Measurements from ENCODE around the gene SMYD1.

SMYD1 gene

DNA sequence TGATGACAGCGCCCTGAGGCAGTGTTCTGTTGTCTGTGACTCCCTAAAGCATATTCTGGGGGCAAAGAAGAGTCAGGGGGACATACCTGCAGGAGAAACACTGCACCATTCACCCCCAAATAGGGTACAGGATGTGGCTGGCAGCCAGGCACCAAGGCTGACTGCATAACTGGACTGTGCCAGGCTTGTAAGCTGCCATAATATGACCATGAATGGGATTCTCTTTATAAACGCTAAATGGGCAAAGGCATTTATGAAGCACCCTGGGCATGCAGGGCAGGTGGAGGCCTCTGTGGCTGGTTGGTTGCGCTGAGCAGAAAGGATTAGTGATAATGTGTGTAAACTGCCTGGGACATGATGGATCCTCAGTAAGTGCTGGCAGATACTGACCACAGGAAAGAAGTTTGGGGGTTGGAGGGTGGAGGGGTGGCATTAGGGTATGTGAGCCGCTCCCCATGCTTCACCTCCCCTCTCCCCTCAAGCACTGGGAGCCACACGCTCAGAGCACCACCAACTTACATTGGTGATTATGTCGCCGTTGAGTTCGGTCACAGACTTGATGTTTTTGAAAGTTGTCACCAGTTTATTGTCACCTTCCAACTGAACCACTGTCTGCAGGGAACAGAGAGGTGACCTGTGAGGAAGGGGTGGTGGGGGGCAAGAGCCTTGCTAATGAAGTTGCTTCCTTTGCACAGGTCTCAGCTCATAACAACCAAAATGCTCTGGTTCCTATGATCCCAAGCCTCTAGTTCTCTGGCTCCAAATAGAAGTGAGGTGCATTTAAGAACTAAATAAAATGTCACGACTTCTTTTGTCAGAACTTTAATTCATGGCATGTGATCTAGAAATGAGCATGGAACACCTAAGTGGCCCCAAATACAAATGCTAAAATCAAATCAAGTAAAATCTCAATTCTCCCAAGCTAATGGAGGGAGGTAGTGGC lies 56.6 kb downstream of the SMYD1 start:
- DNase-seq, result no peak

DNA sequence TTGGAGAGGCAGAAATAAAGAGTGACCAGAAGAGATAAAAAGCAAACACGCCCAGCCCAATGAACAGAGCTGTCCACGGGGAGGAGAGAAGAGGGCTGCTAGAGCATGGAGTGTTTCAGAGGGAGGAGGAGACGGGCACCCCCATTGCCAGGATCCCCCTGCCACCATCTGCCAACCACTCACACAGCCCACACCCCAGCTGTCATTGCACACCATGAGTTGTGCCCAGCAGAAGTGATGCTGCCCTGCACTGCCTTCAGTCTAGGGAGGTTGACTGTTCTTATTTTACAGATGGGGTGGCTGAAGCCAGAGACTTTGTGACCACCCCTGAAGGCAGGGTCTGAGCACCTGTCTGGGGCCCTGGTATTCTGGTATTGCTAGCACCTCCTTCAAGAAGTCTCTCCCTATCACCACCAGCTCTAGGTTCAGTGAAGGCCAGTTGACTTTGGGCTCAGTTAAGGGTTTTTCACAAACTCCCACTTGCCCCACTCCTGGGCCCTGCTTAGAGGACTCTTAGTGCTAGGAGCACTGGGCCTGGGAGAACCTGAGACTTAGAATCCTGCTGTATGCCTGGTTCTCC lies 57.8 kb downstream of the SMYD1 start:
- no peak for DNase-seq

DNA sequence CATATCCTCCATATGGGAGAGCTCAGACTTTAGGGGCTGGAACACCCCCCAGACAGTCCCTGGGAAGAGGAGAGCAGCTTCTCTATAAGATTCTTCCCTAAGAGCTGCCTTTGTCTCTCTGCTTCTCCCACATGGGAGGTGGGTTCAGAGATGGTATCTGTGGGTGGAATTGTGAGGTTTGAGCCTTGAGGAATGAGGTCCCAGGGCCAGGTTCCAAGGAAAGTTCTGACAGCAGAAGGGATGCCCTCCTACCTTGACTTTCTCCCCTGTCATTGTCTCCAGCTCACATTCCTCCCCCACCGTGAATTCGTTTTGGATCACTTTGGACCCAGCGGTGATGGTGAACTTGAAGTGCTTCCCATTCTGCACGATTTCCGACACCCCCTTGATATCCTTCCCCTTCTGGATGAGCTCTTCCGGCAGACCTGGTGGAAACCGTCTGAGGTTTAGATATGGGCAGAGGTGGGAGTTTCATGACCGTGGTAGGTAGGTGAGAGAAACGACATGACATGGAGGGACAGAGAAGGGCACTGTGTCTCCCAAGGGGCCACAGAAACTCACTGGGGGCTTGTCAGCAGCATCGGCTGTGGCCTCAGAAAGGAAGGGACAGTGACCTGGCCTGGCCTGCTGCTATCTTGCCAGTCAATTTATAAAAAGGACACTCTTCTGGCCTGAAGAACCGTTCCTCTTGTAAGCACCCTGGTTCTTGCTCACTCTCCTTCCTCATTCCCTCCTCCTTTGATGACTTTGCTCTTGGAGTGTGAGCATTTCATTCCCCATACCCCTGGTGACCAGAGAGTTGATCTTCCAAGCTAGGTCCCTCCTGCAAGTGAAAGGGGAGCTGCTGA lies 58.5 kb downstream of the SMYD1 start:
- no peak for DNase-seq

DNA sequence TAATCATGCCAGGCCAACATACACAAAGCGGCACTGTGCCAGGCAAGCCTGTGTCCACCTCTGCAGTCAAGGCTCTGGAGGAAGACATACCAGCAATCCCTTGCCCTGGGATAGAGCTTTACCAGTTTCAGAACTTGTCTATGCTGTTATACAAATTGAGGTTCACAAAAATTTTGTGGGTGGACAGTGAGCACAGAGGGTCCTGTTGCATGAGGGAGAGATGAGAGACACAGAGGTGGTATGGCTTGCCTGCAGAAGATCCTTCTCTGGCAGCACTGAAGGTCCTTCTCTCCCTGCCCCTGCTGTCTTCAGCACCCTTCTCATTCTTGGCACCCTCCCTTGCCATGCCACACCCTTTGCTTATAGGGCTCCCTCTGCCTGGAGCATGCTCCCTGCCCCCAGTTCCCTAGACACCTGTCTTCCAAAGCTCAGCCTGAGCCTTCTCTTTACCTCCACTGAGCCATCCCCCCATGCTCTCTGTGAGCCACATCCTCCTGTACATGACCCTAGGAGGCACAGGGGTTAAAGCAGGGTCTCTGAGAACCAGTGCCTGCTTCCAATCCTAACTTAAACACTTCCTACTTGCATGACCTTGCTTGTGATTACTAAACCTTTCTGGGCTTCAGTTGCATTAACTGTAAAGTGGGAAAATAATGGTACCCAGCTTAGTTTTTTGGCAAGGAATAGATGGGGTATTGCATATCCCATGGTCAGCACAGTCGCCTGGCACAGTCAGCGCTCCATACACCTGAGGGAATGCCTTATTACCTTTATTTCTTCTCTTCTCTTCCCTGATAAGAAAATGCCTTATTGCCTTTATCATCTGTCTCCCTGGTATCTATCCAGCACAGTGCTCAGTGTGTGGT lies 59.4 kb downstream of the SMYD1 start:
- no peak for DNase-seq

DNA sequence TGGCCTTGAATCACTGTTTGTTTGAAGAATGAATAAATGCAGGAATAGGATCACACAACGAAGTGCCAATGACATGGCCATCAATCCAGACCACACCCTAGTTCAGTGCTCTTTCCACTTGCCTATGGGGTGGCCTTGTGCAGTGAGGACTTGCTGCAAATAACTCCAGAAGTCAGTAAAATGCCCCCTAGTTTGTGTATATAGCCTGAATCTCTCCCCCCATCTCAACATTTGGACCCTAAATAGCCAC lies 59.9 kb downstream of the SMYD1 start:
- DNase-seq, result no peak

DNA sequence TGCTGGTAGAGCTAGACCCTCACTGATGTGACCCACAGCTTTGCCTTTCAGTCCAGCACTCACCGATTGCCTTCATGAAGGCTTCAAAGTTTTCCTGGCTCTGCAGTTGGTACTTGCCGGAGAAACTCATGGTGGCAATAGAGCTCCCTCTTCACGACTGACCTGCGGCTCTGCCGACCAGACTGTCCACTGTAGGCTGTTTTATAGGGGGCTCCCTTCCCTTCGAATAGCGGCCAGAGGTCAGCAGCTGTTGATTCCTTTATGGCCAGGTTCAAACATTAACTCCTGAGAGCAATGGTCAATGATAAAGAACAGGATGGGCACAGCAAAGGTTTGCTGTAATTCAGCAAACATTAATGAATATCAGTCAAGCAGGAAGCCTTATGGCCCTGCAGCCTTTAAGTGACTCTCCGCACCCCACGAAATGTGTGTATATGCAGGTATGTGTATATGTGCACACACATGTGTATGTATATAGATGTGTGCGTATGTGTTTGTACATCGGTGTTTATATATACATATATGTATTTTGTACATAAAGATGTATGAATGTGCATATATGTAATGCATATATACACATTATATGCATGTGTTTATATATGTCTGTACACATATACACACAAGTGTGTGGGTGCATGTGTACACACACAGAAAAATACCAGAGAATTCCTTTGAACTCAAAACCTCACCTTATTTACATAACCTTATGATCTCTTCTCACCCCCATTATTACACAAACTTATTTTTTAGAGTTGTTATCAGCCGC lies 60.4 kb downstream of the SMYD1 start, which contains the start of gene FABP1:
Gene FABP1 (minus strand): TSS at position 175 of the 766 bp plus-strand sequence. CDS start 45 bp downstream, at position 130.
- no peak for DNase-seq

DNA sequence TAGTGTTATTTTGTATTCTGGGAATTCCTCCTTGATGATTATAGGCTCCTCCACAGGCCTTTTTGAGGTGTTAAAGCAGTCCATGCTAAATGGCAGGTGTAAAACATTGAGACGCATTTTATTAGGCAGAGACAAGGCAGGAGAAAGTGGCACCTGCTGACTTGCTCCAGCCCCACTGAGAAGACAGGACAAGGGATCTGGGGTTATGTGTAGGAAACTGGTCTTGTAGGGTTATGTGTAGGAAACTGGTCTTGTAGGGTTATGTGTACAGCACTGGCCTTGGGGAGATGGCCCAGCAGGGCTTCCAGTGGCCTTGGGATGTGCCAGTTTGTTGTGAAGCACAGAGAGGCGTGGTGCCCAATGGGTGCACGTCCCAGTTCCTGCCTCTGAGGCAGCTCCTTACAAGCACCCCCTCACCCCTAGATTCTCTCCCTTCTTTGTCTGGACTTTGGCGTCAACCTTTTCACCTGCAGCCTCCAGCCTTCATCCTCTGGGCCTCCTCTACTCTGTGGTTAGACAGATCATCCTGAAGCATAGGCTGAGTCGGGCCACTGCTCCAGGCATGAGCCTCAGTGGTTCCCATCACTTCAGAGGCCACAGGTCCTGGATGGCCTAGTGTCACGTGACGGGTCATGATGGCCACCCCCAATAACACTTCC lies 61.2 kb downstream of the SMYD1 start:
- no peak for DNase-seq

DNA sequence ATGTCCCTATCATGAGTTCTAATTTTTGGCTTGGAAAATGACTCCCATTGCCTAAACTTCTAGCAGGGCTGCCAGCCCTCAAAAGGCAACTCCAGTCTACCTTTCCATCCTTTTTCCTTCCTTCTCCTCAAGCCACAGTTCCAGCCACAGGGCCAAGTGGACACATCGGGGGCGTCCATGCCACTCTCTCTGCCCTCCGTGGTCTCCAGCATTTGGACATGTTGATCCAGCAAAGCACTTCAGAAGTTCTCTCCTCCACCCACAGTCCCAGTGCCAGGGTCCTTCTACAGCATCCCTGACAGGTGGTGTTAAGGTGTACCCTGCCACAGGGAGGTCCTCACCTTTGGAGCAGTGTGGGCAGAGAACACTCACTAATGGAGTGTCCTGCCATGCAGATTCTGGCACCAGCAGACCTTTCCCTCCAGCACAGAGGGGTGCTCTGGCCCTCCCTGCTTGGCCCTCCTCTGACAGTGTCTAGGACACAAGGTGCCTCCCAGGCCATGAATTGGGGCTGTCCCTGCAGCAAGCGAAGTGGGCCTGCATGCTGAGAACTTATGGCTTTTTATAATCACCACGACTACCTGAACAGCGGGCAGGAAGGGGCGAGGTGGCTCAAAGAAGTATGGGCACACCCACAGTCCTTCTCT lies 61.8 kb downstream of the SMYD1 start:
- no peak for DNase-seq

DNA sequence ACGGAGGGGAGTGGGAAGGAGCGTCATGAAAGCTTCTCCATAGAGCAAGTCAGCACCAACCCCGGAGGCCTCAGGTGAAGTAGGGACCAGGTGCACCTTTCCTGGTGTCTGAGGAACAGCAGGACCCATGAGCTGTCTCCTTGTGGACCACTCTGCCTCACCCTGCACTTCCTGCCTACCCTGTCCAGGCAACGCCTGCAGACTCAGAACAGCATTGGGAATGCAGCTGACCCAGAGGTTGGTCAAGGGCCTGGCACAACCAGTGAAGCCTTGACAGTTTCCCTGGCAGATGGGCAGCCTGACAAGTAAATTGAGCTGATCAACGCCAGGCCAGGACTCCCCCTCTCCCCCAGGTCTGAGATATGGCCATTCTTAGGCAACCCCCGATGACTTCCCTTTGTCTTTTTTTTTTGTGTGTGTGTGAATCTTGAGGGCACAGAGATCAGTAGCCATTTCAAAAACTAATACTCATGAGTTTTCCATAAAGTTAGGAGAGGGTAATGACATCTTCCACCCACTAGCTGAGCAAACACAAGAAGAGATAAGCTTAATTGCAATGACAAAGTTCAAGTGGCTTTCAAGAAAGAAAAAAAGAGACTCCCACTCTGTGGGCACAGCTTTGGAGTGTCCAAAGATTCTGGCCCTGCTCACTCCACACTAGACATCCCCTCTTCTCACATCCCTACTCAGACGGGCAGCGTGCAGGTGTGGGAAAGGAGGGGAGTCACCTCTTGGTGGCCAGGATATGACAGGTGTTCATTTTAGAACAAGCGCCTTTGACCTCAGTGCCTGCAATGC lies 63.8 kb downstream of the SMYD1 start:
- no peak for DNase-seq

DNA sequence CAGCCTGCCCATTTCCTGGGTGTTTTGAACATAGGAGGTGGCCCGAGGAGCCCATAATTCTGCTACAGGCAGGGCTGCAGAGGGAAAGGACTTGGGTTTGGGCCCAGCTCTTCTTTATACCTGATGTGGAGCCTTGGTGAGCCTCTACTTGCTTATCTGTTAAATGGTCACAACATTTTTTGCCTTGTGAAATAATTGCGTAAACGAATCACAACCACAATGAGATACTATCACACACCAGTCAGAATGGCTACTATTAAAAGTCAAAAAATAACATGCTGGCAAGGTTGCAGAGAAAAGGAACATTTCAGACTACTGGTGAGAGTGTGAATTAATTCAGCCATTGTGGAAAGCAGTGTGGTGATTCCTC lies 64.4 kb downstream of the SMYD1 start:
- DNase-seq, result no peak

DNA sequence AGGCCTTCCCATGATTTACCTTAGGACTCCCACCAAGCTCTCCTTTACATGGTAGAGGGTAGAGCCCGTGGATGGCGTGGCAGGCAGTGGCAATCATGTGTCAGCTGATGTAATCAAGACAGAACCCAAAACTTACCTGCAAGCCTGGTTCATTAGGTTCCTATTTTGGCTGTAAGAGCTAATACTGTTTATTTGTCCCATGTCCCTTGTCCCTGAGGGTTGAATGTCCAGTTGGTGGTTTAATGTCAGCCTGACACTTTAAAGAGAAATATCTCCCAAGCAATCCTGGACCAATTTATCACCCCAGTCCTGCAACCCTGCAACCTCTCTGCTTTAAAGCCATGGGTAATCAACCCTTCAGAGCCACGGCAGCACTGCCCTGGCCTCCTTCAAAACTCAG lies 66.2 kb downstream of the SMYD1 start:
- no peak for DNase-seq

DNA sequence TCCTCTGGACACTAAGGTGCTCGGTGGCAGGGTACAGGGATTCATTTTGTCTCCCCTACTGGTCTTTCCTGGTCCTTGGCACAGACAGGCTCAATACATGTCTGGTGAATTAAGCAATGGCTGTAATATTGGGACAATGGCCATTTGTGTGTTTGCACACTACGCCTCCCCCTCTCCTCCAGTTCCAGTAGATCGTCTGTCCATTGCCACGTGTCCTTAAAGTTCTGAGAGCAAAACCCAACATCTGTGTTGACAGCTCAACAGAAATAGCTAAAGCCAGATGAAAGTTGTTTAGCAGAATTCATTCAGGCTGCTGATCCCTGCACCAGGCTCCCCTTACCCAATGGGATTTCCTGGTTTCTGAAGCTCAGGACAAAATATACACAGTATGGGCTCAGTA lies 69.2 kb downstream of the SMYD1 start:
- DNase-seq, result no peak

DNA sequence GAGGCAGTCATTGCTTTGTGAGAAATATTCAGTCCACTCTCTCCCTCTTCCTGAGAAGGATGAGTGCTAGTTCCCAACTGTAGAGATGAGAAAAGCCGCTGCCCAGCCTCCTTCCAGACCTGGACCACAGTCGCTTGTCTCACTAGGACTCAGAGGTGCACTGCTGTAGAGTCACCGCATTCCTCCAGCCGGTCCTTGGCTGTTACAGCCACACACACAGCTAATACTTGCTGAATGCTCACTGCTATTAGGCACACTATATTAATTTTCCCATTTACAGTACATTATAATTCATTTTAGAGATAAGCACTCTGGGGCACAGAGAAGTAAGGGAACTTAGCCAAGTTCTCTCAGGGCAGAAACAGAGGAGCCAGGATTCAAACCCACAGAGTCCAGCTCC lies 70.2 kb downstream of the SMYD1 start:
- no peak for DNase-seq

DNA sequence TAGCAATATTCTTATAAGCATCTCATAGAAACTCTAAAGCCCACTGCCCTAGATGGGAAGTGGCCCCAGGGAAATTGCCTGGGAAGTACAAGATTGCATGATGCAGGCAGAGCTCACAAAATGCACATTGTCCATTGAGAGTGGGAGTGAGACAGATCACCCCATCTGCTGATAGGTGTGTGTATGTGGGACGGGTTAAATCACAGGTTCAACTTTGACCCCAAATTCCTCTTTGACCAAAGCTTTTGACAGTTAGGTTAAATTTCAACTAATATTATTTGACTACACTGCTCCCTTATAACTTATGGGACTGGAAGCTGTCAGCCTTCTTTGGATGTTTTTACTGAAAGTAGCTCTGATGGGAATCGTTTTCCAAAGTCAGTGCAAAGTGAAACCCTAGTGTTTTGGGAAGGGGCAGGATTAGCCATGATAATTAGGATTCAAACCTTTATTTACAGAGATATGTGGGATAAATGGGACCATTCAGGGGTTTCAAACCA lies 71.6 kb downstream of the SMYD1 start:
- no peak for DNase-seq

DNA sequence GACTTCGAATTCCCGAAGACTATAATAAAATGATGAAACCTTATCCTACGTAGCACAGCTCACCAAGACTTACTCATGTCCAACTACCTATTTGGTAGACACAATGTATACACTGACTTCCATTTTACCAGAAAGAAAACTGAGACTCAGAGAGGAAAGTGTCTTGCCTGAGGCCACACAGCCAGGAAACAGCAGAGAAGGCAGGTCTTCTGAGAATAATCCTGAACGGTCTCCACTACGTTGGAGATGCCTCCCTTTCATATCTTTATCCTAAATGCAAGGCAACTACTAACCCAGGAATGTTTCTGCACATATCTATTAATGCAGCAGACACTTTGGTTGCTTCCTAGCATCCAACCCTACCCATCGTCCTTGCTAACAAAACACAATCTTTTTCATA lies 72.2 kb downstream of the SMYD1 start:
- no peak for DNase-seq

DNA sequence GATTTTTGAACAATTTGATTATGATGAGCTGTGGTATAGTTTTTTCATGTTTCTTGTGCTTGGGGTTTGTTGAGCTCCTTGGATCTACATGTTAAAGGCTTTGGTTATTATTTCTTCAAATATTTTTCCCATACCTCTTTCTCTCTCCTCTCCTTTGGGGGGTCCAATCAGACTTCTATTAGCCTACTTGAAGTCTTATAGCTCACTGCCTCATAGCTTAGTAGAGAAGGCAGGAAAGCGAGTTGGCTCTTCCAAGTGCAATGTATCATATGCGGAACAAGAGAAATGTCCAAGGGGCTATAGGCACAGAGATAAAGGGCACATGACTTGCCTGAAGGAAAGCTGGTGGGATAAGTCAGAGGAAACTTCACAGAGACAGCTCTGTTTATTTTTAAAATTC lies 74.3 kb downstream of the SMYD1 start:
- DNase-seq, result no peak

DNA sequence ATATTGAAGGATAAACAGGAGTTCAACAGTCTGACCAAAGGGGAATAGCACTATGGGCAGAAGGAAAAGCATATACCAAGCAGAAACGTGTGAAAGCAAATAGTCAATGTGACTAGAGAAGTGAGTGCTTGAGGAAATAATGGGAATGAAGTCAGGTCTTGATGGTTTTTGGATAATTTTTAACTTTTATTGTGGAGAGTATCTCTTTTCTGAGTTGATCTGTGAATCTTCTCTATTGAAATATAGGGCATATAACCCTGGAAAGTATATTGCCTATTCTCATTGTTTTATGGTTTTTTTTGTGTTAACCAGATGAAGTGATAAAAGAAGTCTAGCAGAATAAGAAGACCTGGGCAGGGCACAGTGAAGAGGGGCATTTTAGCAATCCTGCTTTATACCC lies 76.6 kb downstream of the SMYD1 start:
- no peak for DNase-seq

DNA sequence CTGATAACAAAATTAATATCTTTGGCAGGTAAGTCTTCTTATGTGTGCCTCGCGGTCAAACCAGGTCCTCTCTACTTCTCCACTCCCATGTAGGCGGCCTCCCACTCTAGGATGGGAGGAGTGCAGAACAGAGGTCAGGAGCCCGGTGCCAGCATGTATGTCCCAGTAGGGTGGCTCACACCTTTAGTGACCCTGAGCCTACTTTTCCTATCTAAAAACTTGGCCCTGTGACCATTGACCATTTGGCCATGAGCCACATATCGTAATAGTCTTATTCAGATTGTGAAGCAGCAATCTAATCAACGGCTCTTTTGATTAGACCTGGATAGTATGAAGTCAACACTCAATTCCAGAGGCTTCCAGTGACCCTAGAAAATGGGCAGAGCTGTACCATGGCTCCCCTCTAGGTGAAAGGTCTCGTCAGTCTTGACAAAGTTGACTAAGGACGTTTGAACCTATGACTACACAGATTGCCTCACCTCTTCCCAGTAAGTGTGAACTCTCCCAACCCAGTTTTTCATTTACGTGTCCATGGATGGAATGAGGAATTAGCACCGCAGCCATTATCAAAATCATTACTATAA lies 77.4 kb downstream of the SMYD1 start:
- DNase-seq, result no peak

DNA sequence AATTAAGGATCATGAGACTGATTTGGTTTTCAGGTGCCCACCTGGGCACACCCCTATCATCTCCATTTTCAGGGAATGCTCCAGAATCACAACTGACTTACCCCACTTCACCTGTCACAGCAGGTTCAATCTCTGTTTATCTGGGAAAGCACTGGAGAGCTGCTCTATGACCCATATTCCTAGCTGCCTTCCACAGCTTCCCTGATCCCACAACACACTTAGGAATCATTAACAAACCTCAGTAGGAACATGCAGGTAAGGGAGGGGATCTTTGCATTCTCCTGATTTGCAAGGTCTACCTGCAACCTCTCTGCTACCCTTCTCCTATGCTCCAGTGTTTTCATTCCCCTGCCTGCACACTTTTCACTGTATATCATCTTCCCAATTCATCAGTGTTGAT lies 79.0 kb downstream of the SMYD1 start:
- DNase-seq, result no peak

DNA sequence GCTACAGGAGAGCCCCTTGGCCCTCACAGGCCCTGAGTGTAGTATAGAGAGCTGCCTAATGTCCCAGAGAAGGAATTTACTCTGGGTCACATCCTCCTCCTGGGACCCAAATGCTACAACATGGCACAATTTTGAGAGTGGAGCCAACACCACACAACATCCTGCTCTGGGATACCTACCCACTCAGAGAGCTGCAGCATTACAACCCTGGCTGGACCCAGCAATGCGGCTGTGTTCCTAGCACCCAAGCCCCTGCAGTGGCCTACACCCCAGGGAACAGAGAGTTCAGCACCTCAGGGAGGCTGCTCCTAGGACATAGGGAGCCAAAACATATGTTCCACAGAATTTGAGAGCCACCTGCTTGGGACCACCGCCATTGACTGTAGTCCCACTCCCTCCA lies 79.5 kb downstream of the SMYD1 start:
- DNase-seq, result no peak

Measured in stimulated activated CD4-positive, alpha-beta T cell treated with anti-CD3 and anti-CD28 coated beads, Interleukin-12 subunit alpha, Interleukin-12 subunit beta, amount 100 ng/mL, for 4 hours (primary cell).